Gastrocnemius medialis (tissue), 4 donors: ENCODE data around the gene CUZD1.

Experiments
- POLR2A ChIP-seq, 2 donors: fragments of 450-650 bp; IDR thresholded peaks; one replicate each; pipeline ENCODE4 v1.6.1; 2017; ENCODE audit warnings: antibody characterized with exemption in 2 of 2, mild to moderate bottlenecking in 2 of 2, moderate library complexity in 2 of 2
- TF ChIP-seq, protein P1 (sequence below), 5 experiments: fragments of 450-650 bp in 3 of 5; fragments of 200-600 bp in 2 of 5; sonication (generic) in 2 of 5; IDR thresholded peaks in 4 of 5; conservative IDR thresholded peaks in 1 of 5; 1 replicate in 4 of 5; 2 replicates in 1 of 5; pipeline ENCODE4 v1.5.1; 2016 to 2019; ENCODE audit warnings: antibody characterized with exemption in 5 of 5, mild to moderate bottlenecking in 3 of 5, moderate library complexity in 3 of 5

DNA sequence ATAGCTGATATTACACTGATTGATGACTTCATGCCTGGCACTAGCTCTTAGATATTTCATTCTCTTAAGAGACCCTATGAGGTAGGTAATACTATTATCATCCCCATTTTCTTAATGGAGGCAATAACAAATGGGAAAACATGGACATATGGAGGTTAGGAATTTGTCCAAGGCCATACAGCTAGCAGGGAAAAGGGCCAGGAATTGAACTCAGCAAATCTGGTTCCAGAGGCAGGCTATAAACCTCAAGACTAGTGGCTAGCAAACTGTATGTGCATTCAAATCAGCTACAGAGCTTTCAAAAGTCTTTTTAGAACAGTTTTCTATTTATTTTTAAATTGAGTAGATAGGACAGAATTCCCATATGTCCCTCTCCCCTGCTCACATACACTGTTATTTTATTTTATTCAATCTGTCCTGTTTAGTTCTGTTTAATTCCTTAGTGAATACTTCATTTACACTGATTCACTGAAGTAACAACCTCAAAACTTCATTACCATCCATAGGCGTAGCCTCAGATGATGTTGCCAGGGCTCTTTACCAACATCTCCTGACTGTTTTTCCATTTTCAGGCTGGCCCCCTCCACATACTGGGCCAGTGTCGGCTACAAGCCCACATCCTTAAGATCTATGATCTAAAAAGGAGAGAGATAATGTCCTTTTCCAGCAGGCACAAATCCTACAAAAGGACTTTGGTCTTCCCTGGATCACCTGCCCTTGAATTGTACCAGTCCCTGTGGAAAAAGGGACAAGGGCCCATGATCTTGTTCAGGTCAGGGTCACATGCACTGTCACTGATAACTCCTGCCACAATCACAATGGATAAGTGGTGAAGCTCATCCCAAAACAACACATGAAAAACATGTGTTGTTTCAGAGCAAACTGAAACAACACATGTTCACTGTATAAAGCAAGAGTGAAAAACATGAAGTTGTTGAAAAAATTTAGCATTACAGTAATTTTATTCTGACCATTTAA is 17.8 kb upstream of the CUZD1 start:
- TF ChIP-seq, protein P1, sequence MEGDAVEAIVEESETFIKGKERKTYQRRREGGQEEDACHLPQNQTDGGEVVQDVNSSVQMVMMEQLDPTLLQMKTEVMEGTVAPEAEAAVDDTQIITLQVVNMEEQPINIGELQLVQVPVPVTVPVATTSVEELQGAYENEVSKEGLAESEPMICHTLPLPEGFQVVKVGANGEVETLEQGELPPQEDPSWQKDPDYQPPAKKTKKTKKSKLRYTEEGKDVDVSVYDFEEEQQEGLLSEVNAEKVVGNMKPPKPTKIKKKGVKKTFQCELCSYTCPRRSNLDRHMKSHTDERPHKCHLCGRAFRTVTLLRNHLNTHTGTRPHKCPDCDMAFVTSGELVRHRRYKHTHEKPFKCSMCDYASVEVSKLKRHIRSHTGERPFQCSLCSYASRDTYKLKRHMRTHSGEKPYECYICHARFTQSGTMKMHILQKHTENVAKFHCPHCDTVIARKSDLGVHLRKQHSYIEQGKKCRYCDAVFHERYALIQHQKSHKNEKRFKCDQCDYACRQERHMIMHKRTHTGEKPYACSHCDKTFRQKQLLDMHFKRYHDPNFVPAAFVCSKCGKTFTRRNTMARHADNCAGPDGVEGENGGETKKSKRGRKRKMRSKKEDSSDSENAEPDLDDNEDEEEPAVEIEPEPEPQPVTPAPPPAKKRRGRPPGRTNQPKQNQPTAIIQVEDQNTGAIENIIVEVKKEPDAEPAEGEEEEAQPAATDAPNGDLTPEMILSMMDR (IDR thresholded peaks at IDR 0.05 in 4 of 5, conservative IDR thresholded peaks at IDR 0.05 in 1 of 5) = no peak
- TF ChIP-seq POLR2A (IDR thresholded peaks at IDR 0.05) = no peak
